Measurements from ENCODE around the gene SERHL2. TPM values are rescaled to one million over a fixed set of nuclear protein-coding genes. Genes with fewer than 3 reads are reported as not detected.

SERHL2 gene
- total RNA-seq, 1 experiment from 2014 or later = 0.75 TPM

DNA sequence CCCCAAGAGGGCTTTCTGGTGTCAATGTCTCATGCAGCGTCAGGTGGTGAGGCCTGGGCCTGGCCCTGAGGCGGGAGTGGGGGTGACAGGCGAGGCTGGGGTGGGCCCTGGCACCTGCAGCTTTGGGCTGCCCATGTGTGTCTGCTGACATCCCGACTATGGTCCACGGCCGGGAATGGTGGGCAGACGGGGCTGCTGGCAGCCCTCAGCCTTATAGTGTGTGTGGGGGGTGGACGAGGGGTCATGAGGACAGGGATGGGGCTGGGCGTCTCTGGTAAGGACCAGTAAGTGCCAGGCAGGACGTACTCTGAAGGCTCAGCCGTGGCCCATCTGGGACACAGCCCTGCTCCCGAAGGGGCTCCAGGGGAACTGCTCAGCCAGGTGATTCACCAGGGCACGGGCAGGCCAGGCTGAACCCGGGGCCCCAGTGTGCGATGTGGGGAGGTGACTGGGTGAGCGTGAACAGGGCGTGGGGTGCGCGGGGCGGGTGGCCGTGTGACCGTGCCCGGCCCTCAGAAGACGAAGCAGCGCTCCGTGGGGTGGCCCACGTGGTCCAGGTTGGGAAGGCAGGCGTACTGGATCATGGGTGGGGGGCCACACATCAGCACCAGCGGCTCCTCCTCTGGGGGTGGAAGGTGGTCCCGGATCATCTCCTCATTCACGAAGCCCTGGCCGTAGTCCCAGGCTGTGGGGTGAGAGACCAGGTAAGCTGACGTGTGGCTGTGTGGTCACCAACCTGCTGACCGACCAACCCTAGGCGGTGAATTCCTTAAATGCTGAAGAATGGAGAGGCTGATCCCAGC is 65.7 kb downstream of the SERHL2 start:
- peaks cover 32% of the 10 kb centered on the region for H3K4me1 Mint-ChIP-seq (ENCODE audit: insufficient read depth, unreplicated experiment)
- BruUV-seq (replicated peaks) = TSS peak; percentile 44
- intact Hi-C loops (cut with micrococcal nuclease) = loop anchor here (2.0 kb wide), 2 partner anchors 29 to 339 kb away; partner anchors contain the start of gene CYB5R3
- H3K4me3 Mint-ChIP-seq (ENCODE audit: unreplicated experiment) = no peak overlapping the region
- POLR2A ChIA-PET = interaction anchor here (2.4 to 4.2 kb wide), 2 partner anchors 17 to 30 kb away, joined by 6 to 44 read pairs; partner anchors contain the start of gene CYB5R3
- TF ChIP-seq, protein P1, sequence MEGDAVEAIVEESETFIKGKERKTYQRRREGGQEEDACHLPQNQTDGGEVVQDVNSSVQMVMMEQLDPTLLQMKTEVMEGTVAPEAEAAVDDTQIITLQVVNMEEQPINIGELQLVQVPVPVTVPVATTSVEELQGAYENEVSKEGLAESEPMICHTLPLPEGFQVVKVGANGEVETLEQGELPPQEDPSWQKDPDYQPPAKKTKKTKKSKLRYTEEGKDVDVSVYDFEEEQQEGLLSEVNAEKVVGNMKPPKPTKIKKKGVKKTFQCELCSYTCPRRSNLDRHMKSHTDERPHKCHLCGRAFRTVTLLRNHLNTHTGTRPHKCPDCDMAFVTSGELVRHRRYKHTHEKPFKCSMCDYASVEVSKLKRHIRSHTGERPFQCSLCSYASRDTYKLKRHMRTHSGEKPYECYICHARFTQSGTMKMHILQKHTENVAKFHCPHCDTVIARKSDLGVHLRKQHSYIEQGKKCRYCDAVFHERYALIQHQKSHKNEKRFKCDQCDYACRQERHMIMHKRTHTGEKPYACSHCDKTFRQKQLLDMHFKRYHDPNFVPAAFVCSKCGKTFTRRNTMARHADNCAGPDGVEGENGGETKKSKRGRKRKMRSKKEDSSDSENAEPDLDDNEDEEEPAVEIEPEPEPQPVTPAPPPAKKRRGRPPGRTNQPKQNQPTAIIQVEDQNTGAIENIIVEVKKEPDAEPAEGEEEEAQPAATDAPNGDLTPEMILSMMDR (IDR thresholded peaks at IDR 0.05; ENCODE audit: unreplicated experiment) = no peak
- H3K36me3 Mint-ChIP-seq (ENCODE audit: insufficient read depth, unreplicated experiment) = peaks cover 30% of the 10 kb centered on the region
- peak overlapping the region; percentile 93 for H3K27ac Mint-ChIP-seq (ENCODE audit: low read depth, unreplicated experiment)
- CTCF ChIA-PET = interaction anchor here (0.7 to 2.8 kb wide), 2 partner anchors 13 to 184 kb away, joined by 3 to 18 read pairs; no protein-coding TSS in a partner anchor
- no peaks in the 10 kb centered on the region for H3K27me3 Mint-ChIP-seq (ENCODE audit: insufficient read depth, unreplicated experiment)
- H3K9me3 Mint-ChIP-seq (ENCODE audit: unreplicated experiment) = no peaks in the 10 kb centered on the region
- DNase-seq (ENCODE audit: unreplicated experiment) = no peak

DNA sequence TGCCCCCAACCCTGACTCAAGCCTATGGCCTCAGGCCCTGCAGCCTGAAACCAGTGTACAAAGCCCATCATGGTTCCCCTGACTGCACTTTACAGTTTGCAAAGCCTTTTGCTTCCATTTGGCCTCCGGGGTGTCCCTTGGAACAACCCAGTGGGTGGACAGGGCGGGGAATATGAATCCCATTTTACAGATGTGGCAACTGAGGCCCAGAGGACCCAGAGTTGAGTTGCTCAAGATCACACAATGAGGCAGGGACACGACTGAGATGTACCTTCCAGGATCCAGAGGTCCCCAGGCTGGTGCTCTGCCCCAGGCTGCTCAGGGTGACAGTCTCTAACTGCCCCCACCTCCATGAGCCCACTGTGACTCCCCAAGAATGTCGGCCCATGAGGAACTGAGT is 66.3 kb downstream of the SERHL2 start:
- TF ChIP-seq, protein P1 (IDR thresholded peaks at IDR 0.05; ENCODE audit: unreplicated experiment) = no peak
- Mint-ChIP-seq H3K9me3 (ENCODE audit: unreplicated experiment) (no peaks in the 10 kb centered on the region), H3K27ac (ENCODE audit: low read depth, unreplicated experiment) (peak overlapping the region; percentile 93), H3K4me1 (ENCODE audit: insufficient read depth, unreplicated experiment) (peaks cover 30% of the 10 kb centered on the region), H3K27me3 (ENCODE audit: insufficient read depth, unreplicated experiment) (no peaks in the 10 kb centered on the region), H3K4me3 (ENCODE audit: unreplicated experiment) (peak overlapping the region; percentile 50), H3K36me3 (ENCODE audit: insufficient read depth, unreplicated experiment) (peaks cover 30% of the 10 kb centered on the region)
- CTCF ChIA-PET = interaction anchor here (0.7 to 3.2 kb wide), 5 partner anchors 13 to 296 kb away, joined by 3 to 18 read pairs (median 3); no protein-coding TSS in a partner anchor
- POLR2A ChIA-PET = interaction anchor here (1.3 to 4.2 kb wide), 4 partner anchors 16 to 35 kb away, joined by 8 to 44 read pairs (median 19); partner anchors contain the start of gene CYB5R3
- no peak for DNase-seq (ENCODE audit: unreplicated experiment)
- no TSS peak for BruUV-seq (replicated peaks)
- intact Hi-C loops (cut with micrococcal nuclease) = loop anchor here (2.0 kb wide), 2 partner anchors 29 to 339 kb away; partner anchors contain the start of gene CYB5R3

DNA sequence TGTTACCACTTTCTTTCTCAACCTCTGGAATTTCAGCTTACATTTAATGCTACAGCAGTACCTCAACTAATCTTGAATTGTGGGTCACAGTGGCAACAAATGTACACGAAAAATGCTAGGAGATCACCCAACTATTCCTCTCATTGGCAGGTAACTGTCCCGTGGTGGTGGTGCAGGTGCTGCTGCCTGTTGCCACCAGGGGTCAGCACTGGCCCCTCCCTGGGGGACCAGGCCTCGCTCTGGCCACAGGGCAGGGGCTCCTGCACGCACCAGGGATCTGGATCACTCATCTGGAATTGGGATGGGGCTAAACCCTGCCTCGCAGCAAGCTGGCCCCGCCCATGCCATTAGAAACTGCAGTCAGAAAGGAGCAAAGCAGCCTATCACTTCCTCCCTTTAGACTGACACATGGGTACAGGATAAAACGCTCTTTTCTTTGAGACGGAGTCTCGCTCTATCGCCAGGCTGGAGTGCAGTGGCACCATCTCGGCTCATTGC is 67.8 kb downstream of the SERHL2 start:
- Mint-ChIP-seq H3K4me3 (ENCODE audit: unreplicated experiment) (peak overlapping the region; percentile 50), H3K9me3 (ENCODE audit: unreplicated experiment) (no peaks in the 10 kb centered on the region), H3K36me3 (ENCODE audit: insufficient read depth, unreplicated experiment) (peaks cover 36% of the 10 kb centered on the region), H3K27me3 (ENCODE audit: insufficient read depth, unreplicated experiment) (no peaks in the 10 kb centered on the region), H3K27ac (ENCODE audit: low read depth, unreplicated experiment) (peak overlapping the region; percentile 93), H3K4me1 (ENCODE audit: insufficient read depth, unreplicated experiment) (peaks cover 22% of the 10 kb centered on the region)
- peak; percentile 76 for DNase-seq (ENCODE audit: unreplicated experiment)
- TF ChIP-seq, protein P1 (IDR thresholded peaks at IDR 0.05; ENCODE audit: unreplicated experiment) = peak; percentile 87
- no TSS peak for BruUV-seq (replicated peaks)
- POLR2A ChIA-PET = interaction anchor here (0.5 to 4.2 kb wide), 16 partner anchors 8 to 412 kb away, joined by 3 to 44 read pairs (median 4); partner anchors contain the start of genes ARFGAP3 and CYB5R3
- intact Hi-C loops (cut with micrococcal nuclease) = loop anchor here (1.0 to 2.0 kb wide), 4 partner anchors 27 to 469 kb away; partner anchors contain the start of gene CYB5R3
- CTCF ChIA-PET = interaction anchor here (0.6 to 3.2 kb wide), 25 partner anchors 8 to 520 kb away, joined by 3 to 18 read pairs (median 3); partner anchors contain the start of gene CYB5R3

Data from MCF 10A (cell line).